Stimulated activated CD8-positive, alpha-beta memory T cell treated with anti-CD3 and anti-CD28 coated beads, Interleukin-7, amount 100 ng/mL, for 1 hour (primary cell): ENCODE data around the gene HMGN5.
A peak's percentile ranks its signal among the peaks of the same experiment; 100 is the strongest.

Source experiments
- DNase-seq, 2 donors: peaks; one replicate each; pipeline ENCODE4 v3.0.0-alpha.2; 2020; ENCODE audit warnings: low read depth in 2 of 2

The HMGN5 gene

GRCh38 chrX:81201671-81202455, at the start of gene HMGN5, which contains the start of gene SH3BGRL:
HMGN5 (minus strand) TSS chrX:81201913; CDS start chrX:81121549, 80,364 bp downstream.
SH3BGRL (plus strand) TSS chrX:81202102; CDS start chrX:81202201, 99 bp downstream.
- DNase-seq = peak; percentile 12 to 31

- DNase-seq = no peak
Measured at GRCh38 chrX:81241753-81242152, 40.0 kb upstream of the HMGN5 start.

GRCh38 chrX:81240701-81241331, 39.1 kb upstream of the HMGN5 start:
- DNase-seq = no peak

- no peak for DNase-seq
Measured at GRCh38 chrX:81238166-81238565, 36.5 kb upstream of the HMGN5 start.

- no peak for DNase-seq
Measured at GRCh38 chrX:81237516-81237915, 35.8 kb upstream of the HMGN5 start.

- no peak for DNase-seq
Measured at GRCh38 chrX:81232218-81232617, 30.5 kb upstream of the HMGN5 start.

GRCh38 chrX:81231476-81231875, 29.8 kb upstream of the HMGN5 start:
- DNase-seq = no peak

- no peak for DNase-seq
Measured at GRCh38 chrX:81229901-81230300, 28.2 kb upstream of the HMGN5 start.

GRCh38 chrX:81229229-81229628, 27.5 kb upstream of the HMGN5 start:
- no peak for DNase-seq

GRCh38 chrX:81215685-81216084, 14.0 kb upstream of the HMGN5 start:
- DNase-seq = no peak

GRCh38 chrX:81208916-81209315, 7.2 kb upstream of the HMGN5 start:
- DNase-seq = no peak

GRCh38 chrX:81206476-81206875, 4.8 kb upstream of the HMGN5 start:
- DNase-seq = no peak

- DNase-seq = no peak
Measured at GRCh38 chrX:81205551-81205950, 3.8 kb upstream of the HMGN5 start.

GRCh38 chrX:81202943-81203342, 1.2 kb upstream of the HMGN5 start:
- DNase-seq = no peak

- DNase-seq = no peak
Measured at GRCh38 chrX:81202456-81202819, 725 bp upstream of the HMGN5 start.

- DNase-seq = no peak
Measured at GRCh38 chrX:81201071-81201470, 642 bp downstream of the HMGN5 start.

GRCh38 chrX:81195712-81196111, 6.0 kb downstream of the HMGN5 start:
- DNase-seq = peak; percentile 30 to 40

GRCh38 chrX:81195259-81195658, 6.5 kb downstream of the HMGN5 start:
- DNase-seq = no peak

- no peak for DNase-seq
Measured at GRCh38 chrX:81174286-81174685, 27.4 kb downstream of the HMGN5 start.

GRCh38 chrX:81168391-81168790, 33.3 kb downstream of the HMGN5 start:
- no peak for DNase-seq

- DNase-seq = peak; percentile 68 to 70
Measured at GRCh38 chrX:81121513-81122363, 80.0 kb downstream of the HMGN5 start.

GRCh38 chrX:81120936-81121371, 80.8 kb downstream of the HMGN5 start:
- DNase-seq = peak in 1 of 2 donors; percentile 2
